Measurements from ENCODE around the gene NEDD9. TPM values are rescaled to one million over a fixed set of nuclear protein-coding genes. Genes with fewer than 3 reads are reported as not detected.

NEDD9 gene
- total and polyA plus RNA-seq, 4 donors, result 7.5 to 16.8 (median 11.7) TPM

DNA sequence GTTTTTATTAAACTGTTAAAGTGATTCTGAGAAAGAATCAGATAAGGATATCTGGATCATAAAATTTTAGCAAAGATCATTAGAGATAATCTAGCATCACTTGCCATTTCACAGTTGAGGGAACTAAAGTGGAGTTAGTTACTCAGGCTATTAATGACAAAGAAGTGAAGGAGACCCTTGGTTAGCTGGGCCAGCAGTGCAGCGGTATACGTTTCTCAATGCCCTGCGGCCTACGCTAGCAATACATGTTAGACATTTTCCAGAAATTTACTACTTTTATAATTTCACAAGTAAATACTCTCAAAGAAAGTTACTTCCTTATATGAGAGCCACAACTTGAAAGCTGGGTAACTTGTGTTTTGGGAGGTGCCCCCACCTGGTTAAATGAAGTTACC, 28.5 kb downstream of the NEDD9 start:
- Histone ChIP-seq H3K36me3 (ENCODE audit: control insufficient read depth in 4 of 4, insufficient read depth in 3 of 4, low read depth in 1 of 4, low read length in 3 of 4) (peaks cover 0 to 3% (median under 1%) of the 10 kb centered on the region in 4 donors), H3K4me3 (ENCODE audit: low read depth in 1 of 3, low read length in 3 of 3) (no peak overlapping the region), H3K9me3 (ENCODE audit: control insufficient read depth in 4 of 4, low read length in 3 of 4) (no peaks in the 10 kb centered on the region), H3K4me1 (ENCODE audit: control insufficient read depth in 4 of 4, insufficient read depth in 4 of 4, low read length in 3 of 4) (no peaks in the 10 kb centered on the region), H3K27ac (ENCODE audit: low read depth in 1 of 2, low read length in 2 of 2) (no peak overlapping the region), H3K27me3 (ENCODE audit: control insufficient read depth in 4 of 4, insufficient read depth in 4 of 4, low read length in 3 of 4) (no peaks in the 10 kb centered on the region), H3K9ac (ENCODE audit: low read depth in 1 of 2, low read length in 2 of 2) (no peak overlapping the region)
- TF ChIP-seq, protein P1, sequence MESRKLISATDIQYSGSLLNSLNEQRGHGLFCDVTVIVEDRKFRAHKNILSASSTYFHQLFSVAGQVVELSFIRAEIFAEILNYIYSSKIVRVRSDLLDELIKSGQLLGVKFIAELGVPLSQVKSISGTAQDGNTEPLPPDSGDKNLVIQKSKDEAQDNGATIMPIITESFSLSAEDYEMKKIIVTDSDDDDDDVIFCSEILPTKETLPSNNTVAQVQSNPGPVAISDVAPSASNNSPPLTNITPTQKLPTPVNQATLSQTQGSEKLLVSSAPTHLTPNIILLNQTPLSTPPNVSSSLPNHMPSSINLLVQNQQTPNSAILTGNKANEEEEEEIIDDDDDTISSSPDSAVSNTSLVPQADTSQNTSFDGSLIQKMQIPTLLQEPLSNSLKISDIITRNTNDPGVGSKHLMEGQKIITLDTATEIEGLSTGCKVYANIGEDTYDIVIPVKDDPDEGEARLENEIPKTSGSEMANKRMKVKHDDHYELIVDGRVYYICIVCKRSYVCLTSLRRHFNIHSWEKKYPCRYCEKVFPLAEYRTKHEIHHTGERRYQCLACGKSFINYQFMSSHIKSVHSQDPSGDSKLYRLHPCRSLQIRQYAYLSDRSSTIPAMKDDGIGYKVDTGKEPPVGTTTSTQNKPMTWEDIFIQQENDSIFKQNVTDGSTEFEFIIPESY (IDR thresholded peaks at IDR 0.05), result no peak
- TF ChIP-seq CTCF (IDR thresholded peaks at IDR 0.05; ENCODE audit: low read depth, low read length, missing input control) (no peak), EGR1 (IDR thresholded peaks at IDR 0.05; ENCODE audit: low read depth in 2 of 2) (no peak), NR2F2 (IDR thresholded peaks at IDR 0.05) (no peak), ATF3 (IDR thresholded peaks at IDR 0.05) (no peak)
- 97% methylated on average over 4 of the region's 4 CpGs for WGBS
- DNase-seq (ENCODE audit: low spot score), result no peak

DNA sequence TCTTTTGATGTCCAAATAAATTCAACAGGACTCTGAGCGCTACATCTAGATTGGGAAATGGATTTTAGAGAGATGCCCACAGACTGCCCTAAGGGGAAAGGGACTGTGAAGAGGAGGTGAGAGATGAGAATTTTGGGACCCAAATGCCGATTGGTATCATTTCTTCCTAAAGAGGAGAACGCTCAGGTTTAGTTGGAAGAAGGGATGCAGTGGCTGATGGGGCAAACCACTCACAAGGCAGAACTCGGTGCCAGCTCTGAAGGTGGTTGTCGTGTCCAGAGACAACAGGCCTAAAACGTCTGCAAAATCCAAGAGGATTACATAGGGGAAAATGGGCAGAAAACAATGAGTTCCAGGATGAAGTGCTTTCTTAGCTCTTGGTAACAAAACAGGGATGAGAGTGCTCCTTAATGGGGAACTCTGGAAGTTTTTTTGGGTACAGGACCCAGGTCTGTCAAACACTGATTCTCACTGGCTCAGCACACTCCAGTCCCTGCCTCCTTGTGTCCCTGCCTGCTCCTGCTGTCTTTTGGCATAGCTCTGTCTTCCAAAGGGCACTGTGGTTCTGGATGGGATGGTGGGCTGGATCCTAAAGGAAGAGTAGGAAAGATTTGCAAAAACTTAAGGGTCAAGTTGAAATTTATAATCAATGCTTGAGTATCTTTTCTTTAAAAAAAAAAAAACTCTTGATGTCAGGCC, 29.0 kb downstream of the NEDD9 start:
- no peak for TF ChIP-seq ATF3 (IDR thresholded peaks at IDR 0.05)
- TF ChIP-seq RXRA (IDR thresholded peaks at IDR 0.05), result no peak
- TF ChIP-seq CTCF (IDR thresholded peaks at IDR 0.05; ENCODE audit: low read depth, low read length, missing input control), result no peak
- no peak for TF ChIP-seq EGR1 (IDR thresholded peaks at IDR 0.05; ENCODE audit: low read depth in 2 of 2)
- no peak for TF ChIP-seq FOXA1 (IDR thresholded peaks at IDR 0.05)
- no peak for TF ChIP-seq GABPA (IDR thresholded peaks at IDR 0.05 in 1 of 2, conservative IDR thresholded peaks at IDR 0.05 in 1 of 2)
- no peak for TF ChIP-seq FOXA2 (IDR thresholded peaks at IDR 0.05)
- TF ChIP-seq, protein P2, sequence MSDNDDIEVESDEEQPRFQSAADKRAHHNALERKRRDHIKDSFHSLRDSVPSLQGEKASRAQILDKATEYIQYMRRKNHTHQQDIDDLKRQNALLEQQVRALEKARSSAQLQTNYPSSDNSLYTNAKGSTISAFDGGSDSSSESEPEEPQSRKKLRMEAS (IDR thresholded peaks at IDR 0.05), result no peak
- no peak for TF ChIP-seq TAF1 (conservative IDR thresholded peaks at IDR 0.05)
- TF ChIP-seq SP1 (IDR thresholded peaks at IDR 0.05), result no peak
- no peak for TF ChIP-seq YY1 (IDR thresholded peaks at IDR 0.05)
- no peak for TF ChIP-seq JUND (IDR thresholded peaks at IDR 0.05)
- 96% methylated on average over 6 of the region's 6 CpGs for WGBS
- Histone ChIP-seq H3K36me3 (ENCODE audit: control insufficient read depth in 4 of 4, insufficient read depth in 3 of 4, low read depth in 1 of 4, low read length in 3 of 4) (peaks cover 0 to 3% (median under 1%) of the 10 kb centered on the region in 4 donors), H3K4me1 (ENCODE audit: control insufficient read depth in 4 of 4, insufficient read depth in 4 of 4, low read length in 3 of 4) (no peaks in the 10 kb centered on the region), H3K9me3 (ENCODE audit: control insufficient read depth in 4 of 4, low read length in 3 of 4) (no peaks in the 10 kb centered on the region), H3K4me3 (ENCODE audit: low read depth in 1 of 3, low read length in 3 of 3) (no peak overlapping the region), H3K9ac (ENCODE audit: low read depth in 1 of 2, low read length in 2 of 2) (no peak overlapping the region), H3K27me3 (ENCODE audit: control insufficient read depth in 4 of 4, insufficient read depth in 4 of 4, low read length in 3 of 4) (no peaks in the 10 kb centered on the region), H3K27ac (ENCODE audit: low read depth in 1 of 2, low read length in 2 of 2) (no peak overlapping the region)
- DNase-seq (ENCODE audit: low spot score), result no peak

Measured in liver (tissue), 9 donors.